Measurements from ENCODE around the gene CC2D1B. TPM values are rescaled to one million over a fixed set of nuclear protein-coding genes. Genes with fewer than 3 reads are reported as not detected.

Gene CC2D1B, protein sequence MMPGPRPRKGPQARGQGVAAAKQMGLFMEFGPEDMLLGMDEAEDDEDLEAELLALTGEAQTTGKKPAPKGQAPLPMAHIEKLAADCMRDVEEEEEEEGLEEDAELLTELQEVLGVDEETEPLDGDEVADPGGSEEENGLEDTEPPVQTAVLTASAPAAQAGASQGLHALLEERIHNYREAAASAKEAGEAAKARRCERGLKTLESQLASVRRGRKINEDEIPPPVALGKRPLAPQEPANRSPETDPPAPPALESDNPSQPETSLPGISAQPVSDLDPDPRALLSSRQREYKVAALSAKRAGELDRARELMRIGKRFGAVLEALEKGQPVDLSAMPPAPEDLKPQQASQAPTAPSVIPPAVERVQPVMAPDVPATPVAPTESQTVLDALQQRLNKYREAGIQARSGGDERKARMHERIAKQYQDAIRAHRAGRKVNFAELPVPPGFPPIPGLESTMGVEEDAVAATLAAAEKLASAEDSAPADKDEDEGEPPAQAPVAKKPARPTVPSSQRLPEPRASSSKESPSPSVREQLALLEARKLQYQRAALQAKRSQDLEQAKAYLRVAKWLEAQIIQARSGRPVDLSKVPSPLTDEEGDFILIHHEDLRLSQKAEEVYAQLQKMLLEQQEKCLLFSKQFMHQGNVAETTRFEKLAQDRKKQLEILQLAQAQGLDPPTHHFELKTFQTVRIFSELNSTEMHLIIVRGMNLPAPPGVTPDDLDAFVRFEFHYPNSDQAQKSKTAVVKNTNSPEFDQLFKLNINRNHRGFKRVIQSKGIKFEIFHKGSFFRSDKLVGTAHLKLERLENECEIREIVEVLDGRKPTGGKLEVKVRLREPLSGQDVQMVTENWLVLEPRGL
- polyA plus RNA-seq = 24.2 TPM
- long read RNA-seq, donor 1 = 0 reads
- long read RNA-seq, donor 2, partial matches to known transcripts = 0 of 1 reads
- long read RNA-seq, donor 2, other reads (novel, unspliced or antisense) = 0 of 1 reads
- long read RNA-seq, donor 3 = 0 reads
- long read RNA-seq, donor 4 = 0 reads
- long read RNA-seq, donor 5 = 0 reads
- long read RNA-seq, donor 6 = 0 reads
- long read RNA-seq, donor 7 = 0 reads
- long read RNA-seq, donor 8 = 0 reads
- long read RNA-seq, donor 9 = 0 reads
- long read RNA-seq, donor 10 = 0 reads
- long read RNA-seq, donor 11 = 0 reads

DNA sequence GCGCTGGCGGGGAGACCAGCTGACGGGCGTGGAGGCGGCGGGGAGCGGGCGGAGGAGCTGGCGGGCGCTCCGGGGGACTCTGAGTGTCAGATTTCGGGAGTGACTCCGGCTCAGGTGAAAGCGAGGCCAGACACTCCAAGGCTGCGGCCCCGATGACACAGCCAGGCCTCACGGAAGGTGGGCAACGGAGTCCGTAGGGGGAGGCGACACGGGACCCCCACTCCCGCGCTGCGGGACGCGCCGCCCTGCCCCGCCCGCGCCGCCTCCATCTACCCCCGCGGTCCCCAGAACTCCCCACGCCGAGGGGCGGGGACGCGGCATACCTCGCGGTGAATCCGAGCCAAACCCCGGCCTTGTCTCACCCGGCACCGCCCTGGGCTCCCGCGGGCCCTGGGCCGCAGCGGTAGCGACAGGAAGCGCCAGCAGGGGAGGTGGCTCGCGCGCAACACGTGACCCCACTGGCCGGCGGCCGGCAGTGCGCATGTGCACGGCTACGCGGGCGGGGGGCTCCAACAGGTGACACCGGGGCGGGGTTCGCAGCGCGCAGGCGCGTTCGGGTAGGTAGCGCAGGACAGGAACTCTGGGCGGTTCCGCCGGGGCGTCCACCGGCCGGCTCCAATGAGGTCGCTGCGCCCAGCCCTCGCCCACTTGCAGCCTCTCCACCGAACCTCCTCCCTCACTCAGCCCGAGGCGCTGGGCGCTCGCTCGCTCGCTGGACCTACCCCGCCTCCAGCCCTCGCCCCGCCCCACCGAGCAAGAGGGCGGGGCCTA is at the start of gene CC2D1B:
CC2D1B (minus strand) TSS at position 460 of the 771 bp plus-strand sequence. CDS start 1,585 bp downstream, outside the sequence.
- Histone ChIP-seq H3K36me3 (ENCODE audit: control insufficient read depth, insufficient read depth, low read length) (peaks cover 30% of the 10 kb centered on the region), H3K4me3 (ENCODE audit: low read length) (peak within 1 kb of the TSS; percentile 83), H3K27ac (ENCODE audit: low read length) (peak within 1 kb of the TSS; percentile 86), H3K9me3 (ENCODE audit: control insufficient read depth, low read depth, low read length) (peaks cover 3% of the 10 kb centered on the region), H3K4me1 (ENCODE audit: control insufficient read depth, insufficient read depth, low read length) (peaks cover 9% of the 10 kb centered on the region), H3K27me3 (ENCODE audit: control insufficient read depth, insufficient read depth, low read length) (no peaks in the 10 kb centered on the region)
- WGBS (ENCODE audit: insufficient coverage, low lambda C conversion rate) = no CpG with 5 or more reads among the region's 92 CpGs
- DNase-seq = peak; percentile 99

DNA sequence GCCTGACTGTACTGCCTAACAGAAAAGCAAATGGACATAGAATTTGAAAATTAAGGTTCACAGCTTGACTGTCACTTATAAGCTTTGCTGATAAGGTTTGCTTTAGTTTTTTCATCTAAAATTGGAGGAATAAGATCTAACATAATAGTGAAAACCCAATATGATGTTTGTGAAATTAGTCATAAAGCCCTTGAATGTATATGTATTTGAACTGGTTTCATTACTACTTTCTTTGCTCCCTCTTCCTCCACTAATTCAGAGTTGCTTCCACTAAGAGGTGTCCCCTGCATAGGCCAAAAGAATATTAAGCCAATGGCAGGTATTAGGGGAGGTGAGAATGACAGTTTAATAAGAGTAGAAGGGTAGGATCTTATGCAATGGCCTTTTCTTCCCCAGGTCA is 48.9 kb upstream of the CC2D1B start:
- Histone ChIP-seq H3K27me3 (ENCODE audit: control insufficient read depth, insufficient read depth, low read length) (no peaks in the 10 kb centered on the region), H3K36me3 (ENCODE audit: control insufficient read depth, insufficient read depth, low read length) (peaks cover 74% of the 10 kb centered on the region), H3K4me3 (ENCODE audit: low read length) (no peak overlapping the region), H3K27ac (ENCODE audit: low read length) (no peak overlapping the region), H3K4me1 (ENCODE audit: control insufficient read depth, insufficient read depth, low read length) (no peaks in the 10 kb centered on the region), H3K9me3 (ENCODE audit: control insufficient read depth, low read depth, low read length) (no peaks in the 10 kb centered on the region)
- DNase-seq = no peak

DNA sequence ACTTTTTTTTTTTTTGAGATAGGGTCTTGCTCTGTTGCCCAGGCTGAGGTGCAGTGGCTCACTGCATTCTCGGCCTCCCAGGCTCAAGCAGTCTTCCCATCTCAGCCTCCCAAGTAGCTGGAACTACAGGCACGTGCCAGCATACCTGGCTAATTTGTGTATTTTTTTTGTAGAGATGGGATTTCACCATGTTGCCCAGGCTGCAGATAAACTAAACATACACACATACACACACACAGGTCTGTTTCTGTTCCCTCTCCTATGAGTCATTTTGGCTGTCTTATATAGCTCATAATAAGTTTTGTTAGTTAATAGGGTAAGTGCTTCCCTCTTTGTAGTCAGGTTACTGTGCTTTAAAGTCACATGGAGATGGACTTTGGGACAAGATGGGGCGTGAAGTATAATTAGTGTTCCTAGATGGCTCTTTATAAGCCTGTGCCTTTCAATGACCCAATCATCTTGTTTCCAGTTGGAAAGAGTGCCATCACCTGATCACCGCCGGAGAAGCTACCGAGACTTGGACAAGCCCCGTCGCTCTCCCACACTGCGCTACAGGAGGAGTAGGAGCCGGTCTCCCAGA is 47.5 kb upstream of the CC2D1B start:
- H3K27ac ChIP-seq (ENCODE audit: low read length) = peak overlapping the region; percentile 45
- peaks cover 87% of the 10 kb centered on the region for H3K36me3 ChIP-seq (ENCODE audit: control insufficient read depth, insufficient read depth, low read length)
- H3K27me3 ChIP-seq (ENCODE audit: control insufficient read depth, insufficient read depth, low read length) = no peaks in the 10 kb centered on the region
- WGBS (ENCODE audit: insufficient coverage, low lambda C conversion rate) = no CpG with 5 or more reads among the region's 10 CpGs
- H3K9me3 ChIP-seq (ENCODE audit: control insufficient read depth, low read depth, low read length) = no peaks in the 10 kb centered on the region
- peak in 1 of 2 donors; percentile 37 for DNase-seq
- no peak overlapping the region for H3K4me3 ChIP-seq (ENCODE audit: low read length)
- no peaks in the 10 kb centered on the region for H3K4me1 ChIP-seq (ENCODE audit: control insufficient read depth, insufficient read depth, low read length)

DNA sequence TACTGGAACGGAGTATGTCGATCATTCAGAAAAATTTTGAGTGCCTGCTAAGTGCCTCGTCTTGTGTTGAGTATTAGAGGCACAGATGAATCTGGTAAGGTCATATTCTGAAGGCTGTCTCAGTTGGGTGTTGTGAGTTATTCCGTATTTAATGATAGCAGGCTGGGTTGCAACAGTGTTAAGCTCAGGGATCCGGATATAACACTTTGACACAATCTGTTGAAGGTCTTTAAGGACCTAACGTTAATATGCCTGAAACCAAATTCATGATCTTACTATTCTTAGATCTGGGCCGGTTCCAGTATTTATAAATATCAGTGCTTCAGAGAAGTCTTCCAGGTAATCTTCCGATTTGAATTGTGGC is 39.0 kb upstream of the CC2D1B start:
- Histone ChIP-seq H3K27me3 (ENCODE audit: control insufficient read depth, insufficient read depth, low read length) (no peaks in the 10 kb centered on the region), H3K4me3 (ENCODE audit: low read length) (peak overlapping the region; percentile 83), H3K36me3 (ENCODE audit: control insufficient read depth, insufficient read depth, low read length) (peaks cover 25% of the 10 kb centered on the region), H3K9me3 (ENCODE audit: control insufficient read depth, low read depth, low read length) (no peaks in the 10 kb centered on the region), H3K4me1 (ENCODE audit: control insufficient read depth, insufficient read depth, low read length) (peaks cover 7% of the 10 kb centered on the region), H3K27ac (ENCODE audit: low read length) (peak overlapping the region; percentile 93)
- no CpG with 5 or more reads among the region's 8 CpGs for WGBS (ENCODE audit: insufficient coverage, low lambda C conversion rate)
- DNase-seq = no peak

DNA sequence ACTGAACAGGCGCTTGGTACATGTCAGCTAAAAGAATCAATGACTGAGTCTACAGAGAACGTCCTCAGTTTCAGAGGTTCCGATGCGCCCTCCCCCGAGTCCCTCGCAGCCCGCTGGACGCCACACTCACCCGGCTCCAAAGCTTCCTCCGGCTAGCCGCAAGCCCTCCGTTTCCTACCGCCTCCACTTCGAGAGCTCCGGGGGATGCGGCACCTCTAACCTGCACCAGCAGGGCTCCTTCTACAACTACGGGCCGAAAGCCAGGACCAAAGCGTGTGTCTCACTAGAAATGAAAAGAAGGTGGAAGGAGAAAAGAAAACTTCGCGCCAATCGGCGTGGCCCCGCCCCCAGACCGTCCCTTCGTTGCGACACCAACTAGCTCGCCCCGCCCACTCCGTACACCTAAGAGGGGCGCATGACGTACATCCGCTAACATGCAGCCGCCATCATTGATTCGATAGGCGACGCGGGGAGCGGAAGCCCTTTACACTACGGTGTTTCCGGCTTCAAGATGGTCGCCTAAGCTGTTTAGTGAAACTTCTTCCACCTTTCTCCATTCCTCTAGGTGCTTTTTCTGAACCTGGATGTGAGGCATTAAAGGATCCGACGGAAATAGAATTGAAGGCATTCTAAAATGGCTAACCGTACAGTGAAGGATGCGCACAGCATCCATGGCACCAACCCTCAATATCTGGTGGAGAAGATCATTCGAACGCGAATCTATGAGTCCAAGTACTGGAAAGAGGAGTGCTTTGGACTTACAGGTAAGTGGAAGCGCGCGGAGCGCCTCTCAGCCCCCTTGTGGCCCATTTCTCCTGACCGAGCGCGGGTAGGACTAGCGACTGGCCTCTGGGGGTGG is 38.3 kb upstream of the CC2D1B start, which contains the start of the genes ORC1 and PRPF38A:
ORC1 (minus strand) TSS at position 308 of the 859 bp plus-strand sequence. CDS start 2,200 bp downstream, outside the sequence.
PRPF38A (plus strand) TSS at position 487 of the 859 bp plus-strand sequence; CDS start at position 635, 148 bp downstream.
- H3K36me3 ChIP-seq (ENCODE audit: control insufficient read depth, insufficient read depth, low read length) = peaks cover 20% of the 10 kb centered on the region
- no peaks in the 10 kb centered on the region for H3K9me3 ChIP-seq (ENCODE audit: control insufficient read depth, low read depth, low read length)
- H3K4me1 ChIP-seq (ENCODE audit: control insufficient read depth, insufficient read depth, low read length) = peaks cover 7% of the 10 kb centered on the region
- WGBS (ENCODE audit: insufficient coverage, low lambda C conversion rate) = 0% methylated on average over 2 of the region's 57 CpGs
- no peaks in the 10 kb centered on the region for H3K27me3 ChIP-seq (ENCODE audit: control insufficient read depth, insufficient read depth, low read length)
- H3K4me3 ChIP-seq (ENCODE audit: low read length) = peak within 1 kb of the TSS; percentile 83
- H3K27ac ChIP-seq (ENCODE audit: low read length) = peak within 1 kb of the TSS; percentile 93
- peak; percentile 97 for DNase-seq

DNA sequence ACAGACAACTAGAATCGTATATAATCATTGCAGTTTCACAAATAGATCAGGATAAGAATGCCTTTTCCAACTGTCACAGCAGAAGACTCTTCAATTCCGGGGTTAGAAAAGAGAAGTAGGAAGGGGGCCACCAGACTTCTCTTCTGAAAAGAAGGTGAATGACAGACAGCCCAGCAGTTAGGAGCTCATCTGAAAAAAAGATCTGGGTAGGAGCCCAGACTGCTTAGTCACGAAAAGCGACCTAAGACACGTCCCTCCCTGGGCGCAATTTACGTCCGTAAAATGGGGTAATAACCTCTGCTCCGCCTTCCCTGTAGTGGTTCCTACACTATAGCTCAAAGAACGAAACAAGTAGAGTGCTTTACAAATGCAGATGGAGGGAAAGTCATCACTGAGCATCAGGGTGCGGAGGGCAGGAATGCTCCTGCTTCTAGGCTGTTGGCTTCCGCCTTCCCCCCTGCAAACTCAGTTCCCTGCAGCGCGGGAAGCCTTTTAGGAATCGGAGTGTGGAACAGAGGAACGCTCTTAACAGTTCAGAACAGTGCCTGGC is 37.6 kb upstream of the CC2D1B start:
- Histone ChIP-seq H3K27me3 (ENCODE audit: control insufficient read depth, insufficient read depth, low read length) (no peaks in the 10 kb centered on the region), H3K4me1 (ENCODE audit: control insufficient read depth, insufficient read depth, low read length) (peaks cover 7% of the 10 kb centered on the region), H3K36me3 (ENCODE audit: control insufficient read depth, insufficient read depth, low read length) (peaks cover 13% of the 10 kb centered on the region), H3K27ac (ENCODE audit: low read length) (peak overlapping the region; percentile 93), H3K4me3 (ENCODE audit: low read length) (peak overlapping the region; percentile 83), H3K9me3 (ENCODE audit: control insufficient read depth, low read depth, low read length) (no peaks in the 10 kb centered on the region)
- WGBS (ENCODE audit: insufficient coverage, low lambda C conversion rate) = no CpG with 5 or more reads among the region's 16 CpGs
- DNase-seq = peak; percentile 13 to 41

DNA sequence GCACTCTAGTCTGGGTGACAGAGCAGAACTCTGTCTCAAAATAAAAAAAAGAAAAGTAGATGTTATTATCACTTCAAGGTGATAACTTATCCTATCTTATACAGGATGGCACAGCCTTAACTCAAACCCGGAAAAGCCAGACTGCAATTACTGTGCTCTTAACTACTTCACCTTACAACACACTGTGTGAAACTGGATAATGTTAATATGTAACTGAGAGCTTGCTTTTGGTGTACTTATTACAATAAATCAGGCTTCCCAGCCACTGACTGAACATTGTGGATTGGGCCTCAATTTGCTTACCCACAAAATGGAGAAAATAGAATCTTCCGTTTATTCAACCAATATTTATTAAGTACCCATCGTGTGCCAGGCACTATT is 36.8 kb upstream of the CC2D1B start:
- Histone ChIP-seq H3K4me3 (ENCODE audit: low read length) (no peak overlapping the region), H3K27me3 (ENCODE audit: control insufficient read depth, insufficient read depth, low read length) (no peaks in the 10 kb centered on the region), H3K9me3 (ENCODE audit: control insufficient read depth, low read depth, low read length) (no peaks in the 10 kb centered on the region), H3K4me1 (ENCODE audit: control insufficient read depth, insufficient read depth, low read length) (peaks cover 7% of the 10 kb centered on the region), H3K36me3 (ENCODE audit: control insufficient read depth, insufficient read depth, low read length) (peaks cover 7% of the 10 kb centered on the region), H3K27ac (ENCODE audit: low read length) (peak overlapping the region; percentile 27)
- peak; percentile 45 to 71 for DNase-seq
- WGBS (ENCODE audit: insufficient coverage, low lambda C conversion rate) = no CpG with 5 or more reads among the region's 3 CpGs

DNA sequence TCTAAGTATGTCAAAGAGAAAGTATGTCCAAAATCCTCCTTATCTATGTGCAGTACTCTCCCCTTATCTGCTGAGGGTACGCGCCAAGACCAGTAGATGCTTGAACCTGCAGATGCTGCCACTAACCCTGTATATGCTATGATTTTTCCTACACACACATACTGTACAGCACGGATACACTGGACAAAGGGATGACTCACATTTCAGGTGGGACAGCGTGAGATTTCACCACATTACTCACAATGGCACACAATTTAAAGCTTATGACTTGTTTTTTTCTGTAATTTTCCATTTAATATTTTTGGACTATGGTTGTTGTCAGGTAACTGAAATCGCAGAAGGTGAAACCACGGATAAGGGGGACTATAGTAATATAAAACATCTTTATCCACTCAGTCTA is 34.1 kb upstream of the CC2D1B start:
- no peak for DNase-seq
- H3K36me3 ChIP-seq (ENCODE audit: control insufficient read depth, insufficient read depth, low read length) = peaks cover 4% of the 10 kb centered on the region
- 100% methylated on average over 2 of the region's 6 CpGs for WGBS (ENCODE audit: insufficient coverage, low lambda C conversion rate)
- H3K27ac ChIP-seq (ENCODE audit: low read length) = no peak overlapping the region
- no peaks in the 10 kb centered on the region for H3K9me3 ChIP-seq (ENCODE audit: control insufficient read depth, low read depth, low read length)
- no peaks in the 10 kb centered on the region for H3K27me3 ChIP-seq (ENCODE audit: control insufficient read depth, insufficient read depth, low read length)
- H3K4me1 ChIP-seq (ENCODE audit: control insufficient read depth, insufficient read depth, low read length) = peaks cover 7% of the 10 kb centered on the region
- H3K4me3 ChIP-seq (ENCODE audit: low read length) = no peak overlapping the region

DNA sequence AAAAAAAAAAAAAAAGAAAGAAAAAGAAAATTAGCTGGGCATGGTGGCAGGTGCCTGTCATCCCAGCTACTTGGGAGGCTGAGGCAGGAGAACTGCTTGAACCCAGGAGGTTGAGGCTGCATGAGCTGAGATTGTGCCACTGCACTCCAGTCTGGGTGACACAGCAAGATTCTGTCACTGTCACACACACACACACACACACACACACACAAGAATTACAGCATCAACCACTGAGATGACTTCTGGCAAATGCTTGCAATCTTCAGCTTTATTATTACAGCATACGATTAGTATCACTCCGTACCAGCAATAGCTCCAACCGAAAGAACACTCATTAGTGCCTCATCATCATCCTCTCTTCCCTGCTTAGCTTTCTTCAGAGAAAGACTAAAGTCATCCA is 33.6 kb upstream of the CC2D1B start:
- 96% methylated on average over 3 of the region's 3 CpGs for WGBS (ENCODE audit: insufficient coverage, low lambda C conversion rate)
- Histone ChIP-seq H3K27ac (ENCODE audit: low read length) (no peak overlapping the region), H3K4me1 (ENCODE audit: control insufficient read depth, insufficient read depth, low read length) (peaks cover 7% of the 10 kb centered on the region), H3K9me3 (ENCODE audit: control insufficient read depth, low read depth, low read length) (no peaks in the 10 kb centered on the region), H3K4me3 (ENCODE audit: low read length) (no peak overlapping the region), H3K27me3 (ENCODE audit: control insufficient read depth, insufficient read depth, low read length) (no peaks in the 10 kb centered on the region), H3K36me3 (ENCODE audit: control insufficient read depth, insufficient read depth, low read length) (peaks cover 4% of the 10 kb centered on the region)
- DNase-seq = no peak
